Measurements from ENCODE around the gene SUGCT.

SUGCT gene

GRCh38 chr7:40701836-40702551 is 567.2 kb downstream of the SUGCT start:
- no peak overlapping the region for H3K4me3 ChIP-seq (ENCODE audit: low read length, poor library complexity, severe bottlenecking)
- no peaks in the 10 kb centered on the region for H3K79me2 ChIP-seq (ENCODE audit: insufficient read depth, low read length)
- no peak overlapping the region for H3K4me2 ChIP-seq (ENCODE audit: low read depth, low read length, poor library complexity, severe bottlenecking)
- no peaks in the 10 kb centered on the region for H3K36me3 ChIP-seq (ENCODE audit: insufficient read depth, low read length)
- no peak overlapping the region for H3K9ac ChIP-seq (ENCODE audit: low read depth, low read length, poor library complexity, severe bottlenecking)
- H2AFZ ChIP-seq (ENCODE audit: low read length), result no peak overlapping the region
- no peaks in the 10 kb centered on the region for H3K9me2 ChIP-seq (replicated peaks; ENCODE audit: low read depth, low read length)
- H3K4me1 ChIP-seq (ENCODE audit: insufficient read depth, low read length, poor library complexity, severe bottlenecking), result peaks cover 10% of the 10 kb centered on the region
- H4K20me1 ChIP-seq (ENCODE audit: insufficient read depth, low read length, poor library complexity, severe bottlenecking), result no peaks in the 10 kb centered on the region
- no peaks in the 10 kb centered on the region for H3F3A ChIP-seq (ENCODE audit: low read depth)
- no peaks in the 10 kb centered on the region for H3K9me3 ChIP-seq (ENCODE audit: insufficient read depth, low read depth, low read length)
- TF ChIP-seq EZH2phosphoT487 (IDR thresholded peaks at IDR 0.05; ENCODE audit: borderline replicate concordance) (no peak), CTCF (conservative IDR thresholded peaks at IDR 0.05; ENCODE audit: low read length) (no peak)
- no peaks in the 10 kb centered on the region for H3K27me3 ChIP-seq (ENCODE audit: insufficient read depth, low read length, poor library complexity, severe bottlenecking)

GRCh38 chr7:40704172-40704571 is 569.4 kb downstream of the SUGCT start:
- Histone ChIP-seq H4K20me1 (ENCODE audit: insufficient read depth, low read length, poor library complexity, severe bottlenecking) (no peaks in the 10 kb centered on the region), H3F3A (ENCODE audit: low read depth) (no peaks in the 10 kb centered on the region), H3K9me3 (ENCODE audit: insufficient read depth, low read depth, low read length) (no peaks in the 10 kb centered on the region), H3K4me3 (ENCODE audit: low read length, poor library complexity, severe bottlenecking) (no peak overlapping the region), H3K36me3 (ENCODE audit: insufficient read depth, low read length) (no peaks in the 10 kb centered on the region), H3K4me2 (ENCODE audit: low read depth, low read length, poor library complexity, severe bottlenecking) (no peak overlapping the region), H3K9me2 (replicated peaks; ENCODE audit: low read depth, low read length) (no peaks in the 10 kb centered on the region), H3K27me3 (ENCODE audit: insufficient read depth, low read length, poor library complexity, severe bottlenecking) (no peaks in the 10 kb centered on the region), H3K4me1 (ENCODE audit: insufficient read depth, low read length, poor library complexity, severe bottlenecking) (peaks cover 10% of the 10 kb centered on the region), H2AFZ (ENCODE audit: low read length) (no peak overlapping the region), H3K79me2 (ENCODE audit: insufficient read depth, low read length) (no peaks in the 10 kb centered on the region), H3K9ac (ENCODE audit: low read depth, low read length, poor library complexity, severe bottlenecking) (no peak overlapping the region)
- TF ChIP-seq EZH2phosphoT487 (IDR thresholded peaks at IDR 0.05; ENCODE audit: borderline replicate concordance), result no peak
- peak; percentile 33; the same call in 1 of the 2 replicates for TF ChIP-seq CTCF (conservative IDR thresholded peaks at IDR 0.05; ENCODE audit: low read length)

- H3K4me3 ChIP-seq (ENCODE audit: low read length, poor library complexity, severe bottlenecking), result no peak overlapping the region
- H3K79me2 ChIP-seq (ENCODE audit: insufficient read depth, low read length), result no peaks in the 10 kb centered on the region
- no peak overlapping the region for H3K4me2 ChIP-seq (ENCODE audit: low read depth, low read length, poor library complexity, severe bottlenecking)
- no peaks in the 10 kb centered on the region for H3K9me2 ChIP-seq (replicated peaks; ENCODE audit: low read depth, low read length)
- H3K9ac ChIP-seq (ENCODE audit: low read depth, low read length, poor library complexity, severe bottlenecking), result no peak overlapping the region
- H3K4me1 ChIP-seq (ENCODE audit: insufficient read depth, low read length, poor library complexity, severe bottlenecking), result no peaks in the 10 kb centered on the region
- H2AFZ ChIP-seq (ENCODE audit: low read length), result no peak overlapping the region
- no peaks in the 10 kb centered on the region for H3F3A ChIP-seq (ENCODE audit: low read depth)
- TF ChIP-seq CTCF (conservative IDR thresholded peaks at IDR 0.05; ENCODE audit: low read length) (no peak), EZH2phosphoT487 (IDR thresholded peaks at IDR 0.05; ENCODE audit: borderline replicate concordance) (no peak)
- H4K20me1 ChIP-seq (ENCODE audit: insufficient read depth, low read length, poor library complexity, severe bottlenecking), result no peaks in the 10 kb centered on the region
- H3K27me3 ChIP-seq (ENCODE audit: insufficient read depth, low read length, poor library complexity, severe bottlenecking), result peaks cover 5% of the 10 kb centered on the region
- H3K9me3 ChIP-seq (ENCODE audit: insufficient read depth, low read depth, low read length), result no peaks in the 10 kb centered on the region
- no peaks in the 10 kb centered on the region for H3K36me3 ChIP-seq (ENCODE audit: insufficient read depth, low read length)
Measured at GRCh38 chr7:40706829-40707228, 572.0 kb downstream of the SUGCT start.
